GM18909 (cell line): ENCODE results near the gene PPP1R7.

ENCODE experiments used
- ATAC-seq: cut with Tn5 transposase; IDR thresholded peaks from one replicate; pipeline ENCODE4 v1.9.1; 2021; ENCODE audit warnings: mild to moderate bottlenecking; ENCODE audit not compliant: unreplicated experiment, poor library complexity

PPP1R7 gene

GRCh38 chr2:241204490-241204889 lies 54.2 kb downstream of the PPP1R7 start:
- no peak for ATAC-seq

DNA sequence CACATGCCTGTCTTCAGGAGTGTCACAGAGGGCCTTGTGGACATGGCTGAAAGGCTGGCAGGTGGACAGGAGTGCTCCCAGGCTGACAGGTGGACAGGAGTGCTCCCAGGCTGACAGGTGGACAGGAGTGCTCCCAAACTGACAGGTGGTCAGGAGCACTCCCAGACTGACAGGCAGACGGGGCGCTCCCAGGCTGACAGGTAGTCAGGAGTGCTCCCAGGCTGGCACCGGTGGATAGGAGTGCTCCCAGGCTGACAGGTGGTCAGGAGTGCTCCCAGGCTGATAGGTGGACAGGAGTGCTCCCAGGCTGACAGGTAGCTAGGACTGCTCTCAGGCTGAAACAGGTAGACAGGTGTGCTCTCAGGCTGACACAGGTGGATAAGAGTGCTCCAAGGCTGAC lies 54.8 kb downstream of the PPP1R7 start:
- no peak for ATAC-seq

GRCh38 chr2:241207151-241207550 lies 56.9 kb downstream of the PPP1R7 start:
- ATAC-seq, result no peak

- ATAC-seq, result no peak
Observed at GRCh38 chr2:241207641-241208040, 57.4 kb downstream of the PPP1R7 start.

GRCh38 chr2:241208058-241208457 lies 57.8 kb downstream of the PPP1R7 start:
- no peak for ATAC-seq

DNA sequence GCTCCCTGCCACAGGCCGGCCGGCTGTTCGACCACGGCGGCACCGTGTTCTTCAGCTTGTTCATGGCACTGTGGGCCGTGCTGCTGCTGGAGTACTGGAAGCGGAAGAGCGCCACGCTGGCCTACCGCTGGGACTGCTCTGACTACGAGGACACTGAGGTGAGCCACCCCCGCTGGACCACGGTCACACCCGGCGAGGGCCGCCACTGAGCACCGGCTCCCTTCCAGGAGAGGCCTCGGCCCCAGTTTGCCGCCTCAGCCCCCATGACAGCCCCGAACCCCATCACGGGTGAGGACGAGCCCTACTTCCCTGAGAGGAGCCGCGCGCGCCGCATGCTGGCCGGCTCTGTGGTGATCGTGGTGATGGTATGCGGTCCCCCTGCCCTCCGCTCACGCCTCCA lies 59.0 kb downstream of the PPP1R7 start:
- no peak for ATAC-seq

- no peak for ATAC-seq
Observed at GRCh38 chr2:241211276-241211675, 61.0 kb downstream of the PPP1R7 start.

- ATAC-seq, result no peak
Observed at GRCh38 chr2:241213041-241213440, 62.8 kb downstream of the PPP1R7 start.

- no peak for ATAC-seq
Observed at GRCh38 chr2:241213567-241213966, 63.3 kb downstream of the PPP1R7 start.

DNA sequence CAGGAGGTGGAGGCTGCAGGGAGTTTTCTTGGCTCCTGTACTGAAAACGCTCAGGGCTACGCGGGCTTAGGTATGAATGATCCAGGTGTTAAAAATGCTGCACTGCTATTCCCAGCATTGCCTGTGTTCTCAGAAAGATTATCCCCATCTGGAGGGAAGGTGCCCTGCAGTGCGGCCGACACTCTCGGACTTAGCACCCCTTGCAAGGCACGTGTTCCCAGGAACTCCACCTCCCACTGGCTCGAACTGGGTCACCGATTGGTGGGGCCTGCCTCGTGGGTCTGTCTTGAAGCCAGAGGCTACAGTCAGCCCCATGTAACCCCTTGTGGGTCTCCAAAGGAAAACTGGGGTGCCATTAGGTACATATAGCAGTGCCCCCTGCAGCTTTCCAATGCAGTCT lies 63.9 kb downstream of the PPP1R7 start:
- ATAC-seq, result no peak

- ATAC-seq, result no peak
Observed at GRCh38 chr2:241214766-241215165, 64.5 kb downstream of the PPP1R7 start.

- no peak for ATAC-seq
Observed at GRCh38 chr2:241215421-241215820, 65.2 kb downstream of the PPP1R7 start.

DNA sequence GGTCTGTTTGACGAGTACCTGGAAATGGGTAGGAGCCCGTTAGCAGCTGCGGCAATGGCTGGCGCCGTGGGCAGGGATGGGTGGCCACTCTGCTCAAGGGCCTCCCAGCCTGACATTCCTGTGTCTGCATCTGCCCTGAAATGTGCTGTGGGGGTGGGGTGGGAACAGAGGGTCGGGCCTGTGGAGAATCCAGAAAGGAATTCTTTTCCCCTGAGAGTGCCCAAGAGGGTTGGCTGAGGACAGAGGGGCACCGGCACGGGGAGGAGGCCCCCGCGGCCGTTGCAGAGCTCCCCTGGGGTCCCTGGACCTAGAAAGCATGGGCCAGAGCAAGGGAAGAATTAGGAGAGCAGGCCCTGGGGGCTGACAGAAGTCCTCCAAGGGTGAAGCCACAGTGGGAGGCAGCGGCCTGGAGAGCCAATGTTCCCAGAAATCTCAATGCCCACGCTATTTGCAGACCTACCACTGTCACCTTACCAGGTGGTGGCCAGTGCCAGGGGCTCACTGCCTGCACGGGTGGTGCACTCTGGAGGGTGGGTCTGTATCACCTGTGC lies 66.0 kb downstream of the PPP1R7 start:
- ATAC-seq, result no peak

- peak; percentile 43 for ATAC-seq
Observed at GRCh38 chr2:241217320-241218031, 67.2 kb downstream of the PPP1R7 start.

- ATAC-seq, result no peak
Observed at GRCh38 chr2:241218131-241219029, 68.1 kb downstream of the PPP1R7 start.

- ATAC-seq, result no peak
Observed at GRCh38 chr2:241219030-241219382, 68.7 kb downstream of the PPP1R7 start.

DNA sequence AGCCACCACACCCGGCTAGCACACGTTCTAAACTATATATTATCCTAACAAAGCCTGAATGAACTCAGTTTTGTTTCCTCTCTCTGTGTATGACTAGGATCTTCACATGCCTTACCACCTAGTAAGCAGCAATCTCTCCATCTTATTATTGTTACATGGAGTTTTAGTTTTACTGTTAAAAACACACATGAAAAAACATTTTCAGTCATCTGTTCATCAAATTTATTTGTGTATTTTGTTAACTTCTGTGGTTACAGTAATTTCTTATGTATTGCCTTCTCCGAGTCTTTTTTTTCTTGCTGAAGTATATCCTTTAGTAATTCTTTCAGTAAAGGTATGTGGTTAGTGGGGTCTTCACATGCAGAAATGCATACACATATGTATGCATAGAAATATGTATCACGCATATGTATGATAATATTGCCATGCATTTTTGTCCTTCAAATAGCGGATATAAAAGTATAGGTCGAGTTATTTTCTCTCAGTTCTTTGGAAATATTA lies 69.6 kb downstream of the PPP1R7 start:
- no peak for ATAC-seq

DNA sequence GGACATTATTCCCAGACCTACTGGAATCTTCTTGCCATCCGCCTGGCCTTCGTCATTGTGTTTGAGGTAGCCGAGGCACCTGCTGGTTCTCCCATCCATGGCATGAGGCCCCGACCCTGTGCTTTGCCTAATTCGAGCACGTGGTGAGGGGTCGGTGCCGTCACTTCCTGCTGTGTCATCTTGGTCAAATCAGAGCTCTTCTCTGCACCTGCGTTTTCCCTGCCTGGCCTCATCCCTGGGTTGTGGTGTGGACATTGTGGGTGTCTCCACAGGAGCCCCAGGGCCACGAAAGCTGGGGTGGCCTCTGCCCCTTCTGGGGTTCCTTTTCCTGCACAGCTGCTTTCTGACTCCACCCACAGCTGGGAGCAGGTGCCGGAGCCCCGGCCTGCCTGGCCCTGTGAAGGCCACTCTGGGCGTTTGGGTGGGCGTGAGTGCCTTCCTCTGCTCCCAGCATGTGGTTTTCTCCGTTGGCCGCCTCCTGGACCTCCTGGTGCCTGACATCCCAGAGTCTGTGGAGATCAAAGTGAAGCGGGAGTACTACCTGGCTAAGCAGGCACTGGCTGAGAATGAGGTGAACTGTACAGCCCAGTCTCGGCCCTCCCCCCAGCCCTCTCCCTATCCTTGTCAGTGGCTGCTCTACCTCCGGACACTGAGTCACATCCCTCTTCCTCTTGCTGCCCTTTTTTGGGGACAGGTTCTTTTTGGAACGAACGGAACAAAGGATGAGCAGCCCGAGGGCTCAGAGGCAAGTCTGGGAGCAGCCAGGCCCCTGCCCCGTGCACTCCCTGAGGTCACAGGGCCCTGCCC lies 73.1 kb downstream of the PPP1R7 start:
- no peak for ATAC-seq

DNA sequence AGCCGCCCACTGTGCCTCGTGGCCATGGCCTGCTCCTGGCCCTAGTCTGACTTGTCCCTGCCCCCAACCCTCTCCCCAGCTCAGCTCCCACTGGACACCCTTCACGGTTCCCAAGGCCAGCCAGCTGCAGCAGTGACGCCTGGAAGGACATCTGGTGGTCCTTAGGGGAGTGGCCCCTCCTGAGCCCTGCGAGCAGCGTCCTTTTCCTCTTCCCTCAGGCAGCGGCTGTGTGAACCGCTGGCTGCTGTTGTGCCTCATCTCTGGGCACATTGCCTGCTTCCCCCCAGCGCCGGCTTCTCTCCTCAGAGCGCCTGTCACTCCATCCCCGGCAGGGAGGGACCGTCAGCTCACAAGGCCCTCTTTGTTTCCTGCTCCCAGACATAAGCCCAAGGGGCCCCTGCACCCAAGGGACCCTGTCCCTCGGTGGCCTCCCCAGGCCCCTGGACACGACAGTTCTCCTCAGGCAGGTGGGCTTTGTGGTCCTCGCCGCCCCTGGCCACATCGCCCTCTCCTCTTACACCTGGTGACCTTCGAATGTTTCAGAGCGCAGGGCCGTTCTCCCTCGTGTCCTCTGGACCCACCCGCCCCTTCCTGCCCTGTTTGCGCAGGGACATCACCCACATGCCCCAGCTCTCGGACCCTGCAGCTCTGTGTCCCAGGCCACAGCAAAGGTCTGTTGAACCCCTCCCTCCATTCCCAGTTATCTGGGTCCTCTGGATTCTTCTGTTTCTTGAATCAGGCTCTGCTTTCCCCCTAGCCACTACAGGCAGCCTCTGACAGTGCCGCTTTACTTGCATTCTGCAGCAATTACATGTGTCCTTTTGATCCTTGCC lies 74.0 kb downstream of the PPP1R7 start:
- ATAC-seq, result no peak
